GM12878 (cell line): ENCODE measurements around the gene VPS54. TPM values are rescaled to one million over a fixed set of nuclear protein-coding genes. Genes with fewer than 3 reads are reported as not detected.

Source experiments
- CBX5 ChIP-seq: sonication (generic); IDR thresholded peaks from 2 replicates; pipeline ENCODE4 v1.6.1; 2016; ENCODE audit warnings: low read depth, moderate library complexity, mild to moderate bottlenecking, inconsistent platforms
- CHD2 ChIP-seq: IDR thresholded peaks from 2 replicates; pipeline ENCODE4 v1.6.1; 2011; ENCODE audit warnings: low read depth, low read length, improper control_type of control experiment, borderline replicate concordance
- EGR1 ChIP-seq, 2 experiments: IDR thresholded peaks; 1 replicate in 1 of 2; 2 replicates in 1 of 2; pipeline ENCODE4 v1.6.1; 2011 to 2012; ENCODE audit warnings: low read depth in 2 of 2, low read length in 2 of 2, borderline replicate concordance in 1 of 2, mild to moderate bottlenecking in 1 of 2, moderate library complexity in 1 of 2
- FOS ChIP-seq: IDR thresholded peaks from 3 replicates; pipeline ENCODE4 v1.6.1; 2011; ENCODE audit warnings: borderline replicate concordance; ENCODE audit not compliant: insufficient read length; ENCODE audit errors: extremely low read depth
- IRF4 ChIP-seq: IDR thresholded peaks from 2 replicates; pipeline ENCODE4 v1.6.1; 2011; ENCODE audit warnings: low read depth, low read length
- JUNB ChIP-seq: IDR thresholded peaks from 2 replicates; pipeline ENCODE4 v1.6.1; 2016; ENCODE audit warnings: antibody characterized with exemption, mild to moderate bottlenecking
- LARP7 ChIP-seq: fragments of 450-650 bp; IDR thresholded peaks from 2 replicates; pipeline ENCODE4 v1.6.1; 2017; ENCODE audit warnings: mild to moderate bottlenecking
- NFXL1 ChIP-seq: fragments of 450-650 bp; IDR thresholded peaks from 2 replicates; pipeline ENCODE4 v1.6.1; 2017; ENCODE audit warnings: antibody characterized with exemption, mild to moderate bottlenecking, borderline replicate concordance
- NFYB ChIP-seq: IDR thresholded peaks from 2 replicates; pipeline ENCODE4 v1.6.1; 2011; ENCODE audit warnings: low read depth, mild to moderate bottlenecking, low read length, improper control_type of control experiment, moderate library complexity; ENCODE audit not compliant: insufficient read depth
- NR2C1 ChIP-seq: fragments of 450-650 bp; IDR thresholded peaks from 2 replicates; pipeline ENCODE4 v1.6.1; 2017; ENCODE audit warnings: antibody characterized with exemption, mild to moderate bottlenecking, moderate library complexity
- SIN3A ChIP-seq: IDR thresholded peaks from 2 replicates; pipeline ENCODE4 v1.6.1; 2012; ENCODE audit warnings: low read depth, low read length, improper control_type of control experiment
- SPI1 ChIP-seq: IDR thresholded peaks from 2 replicates; pipeline ENCODE4 v1.6.1; 2011; ENCODE audit warnings: low read depth, mild to moderate bottlenecking, low read length, moderate library complexity, borderline replicate concordance; ENCODE audit not compliant: insufficient read depth
- SREBF1 ChIP-seq: IDR thresholded peaks from 2 replicates; pipeline ENCODE4 v1.6.1; 2012; ENCODE audit warnings: mild to moderate bottlenecking, low read length
- SRF ChIP-seq, 2 experiments: IDR thresholded peaks; 2 replicates each; pipeline ENCODE4 v1.6.1; 2011; ENCODE audit warnings: low read depth in 2 of 2, low read length in 2 of 2, mild to moderate bottlenecking in 1 of 2, moderate library complexity in 1 of 2
- TAF1 ChIP-seq: IDR thresholded peaks from 2 replicates; pipeline ENCODE4 v1.6.1; 2011; ENCODE audit warnings: mild to moderate bottlenecking, low read depth, low read length, borderline replicate concordance
- YY1 ChIP-seq: IDR thresholded peaks from 2 replicates; pipeline ENCODE4 v1.6.1; 2011; ENCODE audit warnings: low read depth, mild to moderate bottlenecking, low read length
- polyA plus RNA-seq, 11 experiments: library from polyadenylated mRNA; depleted of rRNA in 4 of 11; unstranded in 6 of 11; stranded (reverse) in 5 of 11; fragments of >200 nt; fragmentation: Nextera tagmentation in 4 of 11; fragmentation: Illumina TruSeq in 1 of 11; extraction: Ambion mirVana in 4 of 11; extraction: Trizol in 1 of 11; gene quantifications; 1 replicate in 1 of 11; 2 replicates in 10 of 11; pipeline versions ENCODE4 v1.2.1 to v1.2.3, GENCODE V29; 2011 to 2016; ENCODE audit warnings: inconsistent platforms in 2 of 11, missing spikeins in 2 of 11, low read depth in 1 of 11
- total RNA-seq, 4 experiments: library from RNA; depleted of rRNA in 3 of 4; stranded (reverse); fragments of >200 nt in 3 of 4; fragmentation: Illumina TruSeq in 1 of 4; extraction: Trizol in 1 of 4; gene quantifications; 2 replicates each; pipeline versions ENCODE4 v1.2.1 to v1.2.3, GENCODE V29; 2013 to 2021
- TF ChIP-seq, protein P1 (sequence below): IDR thresholded peaks from 2 replicates; pipeline ENCODE4 v1.6.1; 2012; ENCODE audit warnings: low read depth, low read length, improper control_type of control experiment
- TF ChIP-seq, protein P2 (sequence below): fragments of 450-650 bp; IDR thresholded peaks from 2 replicates; pipeline ENCODE4 v1.6.1; 2017; ENCODE audit warnings: mild to moderate bottlenecking, low read depth, inconsistent platforms; ENCODE audit not compliant: poor library complexity, severe bottlenecking
- TF ChIP-seq, protein P3 (sequence below): IDR thresholded peaks from 2 replicates; pipeline ENCODE4 v1.6.1; 2011; ENCODE audit warnings: mild to moderate bottlenecking, low read depth, low read length, moderate library complexity; ENCODE audit not compliant: insufficient replicate concordance
- TF ChIP-seq, protein P4 (sequence below): fragments of 150-350 bp; IDR thresholded peaks from 2 replicates; pipeline ENCODE4 v1.6.1; 2014; ENCODE audit warnings: mild to moderate bottlenecking, low read depth, low read length

The VPS54 gene
- total and polyA plus RNA-seq, 10 of the 15 experiments (the other 5 are each of a cell fraction or from before 2014, with no cell fraction given), result 1.6 to 16.2 (median 9.3) TPM

DNA sequence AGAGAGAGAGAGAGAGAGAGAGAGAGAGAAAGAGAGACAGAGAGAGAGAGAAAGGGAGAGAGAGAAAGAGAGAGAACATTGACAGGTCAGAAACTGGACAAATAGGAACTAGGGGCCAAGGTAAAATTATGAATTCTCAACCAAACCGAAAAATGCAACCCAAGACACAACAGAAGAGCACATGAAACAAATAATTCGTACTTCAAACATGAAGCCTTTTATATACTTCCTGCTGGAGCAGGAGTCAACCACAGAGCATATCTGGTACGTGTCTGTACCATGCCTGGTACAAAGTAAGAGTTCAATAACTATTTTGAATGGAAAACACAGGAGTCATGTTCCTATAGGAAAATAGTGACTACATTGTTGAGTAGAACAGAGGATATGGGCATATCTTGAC, 6.5 kb upstream of the VPS54 start (continued):
- TF ChIP-seq, protein P1, sequence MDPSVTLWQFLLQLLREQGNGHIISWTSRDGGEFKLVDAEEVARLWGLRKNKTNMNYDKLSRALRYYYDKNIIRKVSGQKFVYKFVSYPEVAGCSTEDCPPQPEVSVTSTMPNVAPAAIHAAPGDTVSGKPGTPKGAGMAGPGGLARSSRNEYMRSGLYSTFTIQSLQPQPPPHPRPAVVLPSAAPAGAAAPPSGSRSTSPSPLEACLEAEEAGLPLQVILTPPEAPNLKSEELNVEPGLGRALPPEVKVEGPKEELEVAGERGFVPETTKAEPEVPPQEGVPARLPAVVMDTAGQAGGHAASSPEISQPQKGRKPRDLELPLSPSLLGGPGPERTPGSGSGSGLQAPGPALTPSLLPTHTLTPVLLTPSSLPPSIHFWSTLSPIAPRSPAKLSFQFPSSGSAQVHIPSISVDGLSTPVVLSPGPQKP, result no peak
- TF ChIP-seq LARP7 (no peak), NFYB (no peak), SREBF1 (no peak), CHD2 (no peak), FOS (no peak), NFXL1 (no peak), SPI1 (no peak), YY1 (no peak), SRF (IDR thresholded peaks at IDR 0.05; ENCODE audit: low read depth in 2 of 2, low read length in 2 of 2) (0 out of 4 replicates have a peak, but pooled peaks of 1 of the 2 experiments have one; percentile 24), CBX5 (no peak), IRF4 (no peak), TAF1 (no peak), SIN3A (no peak), EGR1 (IDR thresholded peaks at IDR 0.05; ENCODE audit: borderline replicate concordance in 1 of 2, low read depth in 2 of 2, low read length in 2 of 2) (no peak), JUNB (peak; percentile 88), NR2C1 (no peak)
- TF ChIP-seq, protein P2, sequence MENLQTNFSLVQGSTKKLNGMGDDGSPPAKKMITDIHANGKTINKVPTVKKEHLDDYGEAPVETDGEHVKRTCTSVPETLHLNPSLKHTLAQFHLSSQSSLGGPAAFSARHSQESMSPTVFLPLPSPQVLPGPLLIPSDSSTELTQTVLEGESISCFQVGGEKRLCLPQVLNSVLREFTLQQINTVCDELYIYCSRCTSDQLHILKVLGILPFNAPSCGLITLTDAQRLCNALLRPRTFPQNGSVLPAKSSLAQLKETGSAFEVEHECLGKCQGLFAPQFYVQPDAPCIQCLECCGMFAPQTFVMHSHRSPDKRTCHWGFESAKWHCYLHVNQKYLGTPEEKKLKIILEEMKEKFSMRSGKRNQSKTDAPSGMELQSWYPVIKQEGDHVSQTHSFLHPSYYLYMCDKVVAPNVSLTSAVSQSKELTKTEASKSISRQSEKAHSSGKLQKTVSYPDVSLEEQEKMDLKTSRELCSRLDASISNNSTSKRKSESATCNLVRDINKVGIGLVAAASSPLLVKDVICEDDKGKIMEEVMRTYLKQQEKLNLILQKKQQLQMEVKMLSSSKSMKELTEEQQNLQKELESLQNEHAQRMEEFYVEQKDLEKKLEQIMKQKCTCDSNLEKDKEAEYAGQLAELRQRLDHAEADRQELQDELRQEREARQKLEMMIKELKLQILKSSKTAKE, result no peak
- TF ChIP-seq, protein P3, sequence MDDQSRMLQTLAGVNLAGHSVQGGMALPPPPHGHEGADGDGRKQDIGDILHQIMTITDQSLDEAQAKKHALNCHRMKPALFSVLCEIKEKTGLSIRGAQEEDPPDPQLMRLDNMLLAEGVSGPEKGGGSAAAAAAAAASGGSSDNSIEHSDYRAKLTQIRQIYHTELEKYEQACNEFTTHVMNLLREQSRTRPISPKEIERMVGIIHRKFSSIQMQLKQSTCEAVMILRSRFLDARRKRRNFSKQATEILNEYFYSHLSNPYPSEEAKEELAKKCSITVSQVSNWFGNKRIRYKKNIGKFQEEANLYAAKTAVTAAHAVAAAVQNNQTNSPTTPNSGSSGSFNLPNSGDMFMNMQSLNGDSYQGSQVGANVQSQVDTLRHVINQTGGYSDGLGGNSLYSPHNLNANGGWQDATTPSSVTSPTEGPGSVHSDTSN, result no peak
- TF ChIP-seq, protein P4, sequence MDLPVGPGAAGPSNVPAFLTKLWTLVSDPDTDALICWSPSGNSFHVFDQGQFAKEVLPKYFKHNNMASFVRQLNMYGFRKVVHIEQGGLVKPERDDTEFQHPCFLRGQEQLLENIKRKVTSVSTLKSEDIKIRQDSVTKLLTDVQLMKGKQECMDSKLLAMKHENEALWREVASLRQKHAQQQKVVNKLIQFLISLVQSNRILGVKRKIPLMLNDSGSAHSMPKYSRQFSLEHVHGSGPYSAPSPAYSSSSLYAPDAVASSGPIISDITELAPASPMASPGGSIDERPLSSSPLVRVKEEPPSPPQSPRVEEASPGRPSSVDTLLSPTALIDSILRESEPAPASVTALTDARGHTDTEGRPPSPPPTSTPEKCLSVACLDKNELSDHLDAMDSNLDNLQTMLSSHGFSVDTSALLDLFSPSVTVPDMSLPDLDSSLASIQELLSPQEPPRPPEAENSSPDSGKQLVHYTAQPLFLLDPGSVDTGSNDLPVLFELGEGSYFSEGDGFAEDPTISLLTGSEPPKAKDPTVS, result no peak
